ENCODE measurements around the gene LY6G6C.

Gene LY6G6C

GRCh38 chr6:31723245-31723979 lies 1.9 kb upstream of the LY6G6C start, which contains the start of gene MPIG6B:
TSS of gene MPIG6B (plus strand) at chr6:31723373. CDS start at chr6:31723384, 11 bp downstream.
- no peaks in the 10 kb centered on the region for H3K27me3 ChIP-seq
- no peaks in the 10 kb centered on the region for H3K9me3 ChIP-seq

GRCh38 chr6:31722173-31722572 lies 627 bp upstream of the LY6G6C start:
- no peaks in the 10 kb centered on the region; the same call in 1 of the 2 replicates for H3K4me1 ChIP-seq
- H3K4me3 ChIP-seq (ENCODE audit: low read depth, low read length): no peak overlapping the region
- TF ChIP-seq CTCF (IDR thresholded peaks at IDR 0.05; ENCODE audit: low read depth, low read length): no peak
- no peaks in the 10 kb centered on the region for H3K9me3 ChIP-seq
- DNase-seq: no peak
- no peaks in the 10 kb centered on the region for H3K36me3 ChIP-seq
- no peaks in the 10 kb centered on the region for H3K27me3 ChIP-seq

More at GRCh38 chr6:31723245-31723979, 1.9 kb upstream of the LY6G6C start, which contains the start of gene MPIG6B:
- TF ChIP-seq CTCF (IDR thresholded peaks at IDR 0.05; ENCODE audit: low read depth, low read length): no peak
- DNase-seq: peak; percentile 36
- Histone ChIP-seq H3K4me1 (no peaks in the 10 kb centered on the region; the same call in 1 of the 2 replicates), H3K4me3 (ENCODE audit: low read depth, low read length) (no peak within 1 kb of the TSS), H3K36me3 (no peaks in the 10 kb centered on the region)

- Histone ChIP-seq H3K4me3 (ENCODE audit: low read depth, low read length) (no peak overlapping the region), H3K36me3 (no peaks in the 10 kb centered on the region), H3K27me3 (no peaks in the 10 kb centered on the region), H3K4me1 (no peaks in the 10 kb centered on the region; the same call in 1 of the 2 replicates), H3K9me3 (no peaks in the 10 kb centered on the region)
- DNase-seq: no peak
- no peak for TF ChIP-seq CTCF (IDR thresholded peaks at IDR 0.05; ENCODE audit: low read depth, low read length)
These were observed 1.3 kb downstream of the LY6G6C start for GRCh38 chr6:31720196-31720770.

- no peak overlapping the region for H3K4me3 ChIP-seq (ENCODE audit: low read depth, low read length)
- no peaks in the 10 kb centered on the region; the same call in 1 of the 2 replicates for H3K4me1 ChIP-seq
- TF ChIP-seq CTCF (IDR thresholded peaks at IDR 0.05; ENCODE audit: low read depth, low read length): no peak
These were observed 2.5 kb downstream of the LY6G6C start for GRCh38 chr6:31719001-31719400.

GRCh38 chr6:31718265-31718664 lies 3.3 kb downstream of the LY6G6C start:
- DNase-seq: no peak
- no peaks in the 10 kb centered on the region for H3K9me3 ChIP-seq

More at GRCh38 chr6:31719001-31719400, 2.5 kb downstream of the LY6G6C start:
- Histone ChIP-seq H3K36me3 (no peaks in the 10 kb centered on the region), H3K27me3 (no peaks in the 10 kb centered on the region), H3K9me3 (no peaks in the 10 kb centered on the region)
- DNase-seq: no peak

More at GRCh38 chr6:31718265-31718664, 3.3 kb downstream of the LY6G6C start:
- H3K4me3 ChIP-seq (ENCODE audit: low read depth, low read length): no peak overlapping the region
- no peaks in the 10 kb centered on the region; the same call in 1 of the 2 replicates for H3K4me1 ChIP-seq
- H3K27me3 ChIP-seq: no peaks in the 10 kb centered on the region
- H3K36me3 ChIP-seq: no peaks in the 10 kb centered on the region
- no peak for TF ChIP-seq CTCF (IDR thresholded peaks at IDR 0.05; ENCODE audit: low read depth, low read length)
